GM12891 (cell line): ENCODE results near the gene SLC2A4RG.

Experiments used
- POLR2A ChIP-seq: IDR thresholded peaks from 2 replicates; pipeline ENCODE4 v1.6.1; 2011; ENCODE audit warnings: low read depth, low read length, control low read depth
- POLR2AphosphoS5 ChIP-seq: IDR thresholded peaks from 2 replicates; pipeline ENCODE4 v1.6.1; 2011; ENCODE audit warnings: low read depth, low read length, control low read depth
- POU2F2 ChIP-seq: IDR thresholded peaks from 2 replicates; pipeline ENCODE4 v1.6.1; 2011; ENCODE audit warnings: low read depth, mild to moderate bottlenecking, control low read depth, low read length, moderate library complexity
- TAF1 ChIP-seq: IDR thresholded peaks from 2 replicates; pipeline ENCODE4 v1.6.1; 2011; ENCODE audit warnings: low read depth, low read length, control low read depth

- no peak for TF ChIP-seq POLR2AphosphoS5
- no peak for TF ChIP-seq TAF1
- TF ChIP-seq POLR2A, result no peak
- no peak for TF ChIP-seq POU2F2
Measured at GRCh38 chr20:63773571-63774241, 34.1 kb downstream of the SLC2A4RG start.
